GM18909 (cell line): ENCODE results near the gene ALKBH5.

Experiments used
- ATAC-seq: cut with Tn5 transposase; IDR thresholded peaks from one replicate; pipeline ENCODE4 v1.9.1; 2021; ENCODE audit warnings: mild to moderate bottlenecking; ENCODE audit not compliant: unreplicated experiment, poor library complexity

The ALKBH5 gene

DNA sequence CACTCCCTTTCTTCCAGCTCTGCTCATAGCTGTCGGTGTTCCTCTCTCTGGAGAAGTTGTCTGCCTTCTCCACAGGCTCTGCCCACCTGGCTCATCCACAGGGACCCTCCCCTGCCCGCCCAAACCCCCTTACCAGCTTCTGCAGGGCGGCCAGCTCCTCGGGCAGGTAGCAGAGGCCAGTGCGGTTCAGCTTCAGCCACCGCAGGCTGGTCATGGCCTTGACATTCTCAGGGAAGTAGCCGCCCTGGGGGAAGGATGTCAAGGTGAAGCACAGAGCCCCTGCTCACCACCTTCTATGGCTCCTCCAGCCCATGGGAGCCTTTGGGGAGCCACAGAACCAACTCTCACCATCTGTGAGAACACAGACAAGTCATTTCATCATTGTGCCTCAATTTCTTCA is 73.1 kb downstream of the ALKBH5 start:
- no peak for ATAC-seq

DNA sequence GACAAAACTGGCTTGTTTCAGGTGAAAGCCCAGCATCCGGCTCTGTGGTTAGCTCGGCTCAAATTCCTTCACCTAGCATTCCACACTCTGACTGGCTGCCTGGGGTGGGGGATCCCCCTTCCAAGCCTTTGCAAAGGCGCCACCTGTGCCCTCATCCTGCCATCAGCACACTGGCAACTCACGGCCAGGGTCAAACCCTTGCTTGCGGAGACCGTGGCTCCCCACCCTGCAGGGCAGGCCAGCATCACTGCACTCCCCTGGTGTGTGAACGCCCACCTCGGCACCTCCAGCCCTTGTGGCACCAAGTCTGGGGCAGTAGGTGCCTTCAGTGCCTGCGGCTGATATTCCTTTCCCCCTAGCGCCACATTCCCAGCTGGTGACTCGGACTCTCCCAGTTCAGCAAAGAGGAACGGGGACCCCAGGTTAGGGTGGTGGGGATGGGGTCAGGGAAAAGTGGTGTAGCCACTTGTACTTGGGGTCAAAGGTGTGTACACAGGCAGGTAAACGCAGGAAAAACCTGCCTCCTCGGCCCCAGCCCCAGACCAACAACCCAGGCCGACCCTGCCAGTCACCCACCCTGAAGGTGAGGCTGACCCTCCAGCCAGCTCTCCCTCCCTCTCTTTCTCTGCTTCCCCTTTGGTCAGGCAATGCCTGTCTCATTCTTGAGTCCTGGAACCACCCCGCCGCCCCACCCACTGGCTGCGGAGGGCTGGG is 73.8 kb downstream of the ALKBH5 start:
- peak; percentile 4 for ATAC-seq

GRCh38 chr17:18257982-18258355 is 74.3 kb downstream of the ALKBH5 start:
- ATAC-seq: peak; percentile 23

DNA sequence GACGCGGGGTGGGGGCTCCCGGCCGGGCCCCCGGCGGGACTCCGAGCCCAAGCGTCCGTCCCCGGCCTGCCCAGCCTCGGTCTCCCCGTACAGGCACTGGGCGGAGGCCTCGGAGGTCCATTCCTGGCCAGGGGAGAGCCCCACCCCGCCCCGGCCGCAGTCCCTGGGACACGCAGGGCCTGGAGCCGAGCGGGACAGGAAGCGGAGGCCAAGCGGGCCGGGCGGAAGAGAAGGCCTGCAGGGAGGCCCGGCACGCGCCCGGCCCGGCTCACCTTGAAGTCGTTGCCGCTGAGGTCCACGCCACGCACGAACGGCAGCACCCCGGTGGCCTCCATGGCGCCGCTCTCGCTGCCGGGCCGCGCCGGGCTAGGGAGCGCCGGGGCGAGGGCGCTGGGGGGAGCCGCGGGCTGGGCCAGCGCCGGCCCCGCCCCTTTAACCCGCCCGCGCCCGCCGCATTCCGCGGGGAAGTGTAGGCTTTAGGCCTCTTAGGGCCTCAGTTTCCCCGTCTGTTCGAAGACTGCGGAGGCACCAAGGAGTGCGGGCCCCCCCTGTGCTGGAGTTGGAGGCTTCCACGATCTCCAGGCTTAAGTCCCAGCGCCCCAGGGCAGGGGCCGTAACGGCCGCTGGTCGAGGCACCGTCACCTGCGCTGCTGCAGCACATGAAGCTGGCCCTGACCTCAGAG is 74.9 kb downstream of the ALKBH5 start, which contains the start of gene FLII:
FLII (minus strand) TSS at position 383 of the 683 bp plus-strand sequence; CDS start at position 335, 48 bp downstream.
- peak; percentile 37 for ATAC-seq
